CMK (cell line): ENCODE data around the gene YJEFN3.

Experiments used
- DNase-seq: peaks from one replicate; pipeline ENCODE4 v3.0.0-alpha.2; 2010; ENCODE audit warnings: low read depth

The YJEFN3 gene

GRCh38 chr19:19524053-19524452 lies 4.7 kb upstream of the YJEFN3 start:
- DNase-seq: no peak

- no peak for DNase-seq
Observed at GRCh38 chr19:19525611-19526380, 2.9 kb upstream of the YJEFN3 start.

- no peak for DNase-seq
Observed at GRCh38 chr19:19526581-19527370, 1.9 kb upstream of the YJEFN3 start.

GRCh38 chr19:19527371-19527656 lies 1.4 kb upstream of the YJEFN3 start:
- DNase-seq: no peak

GRCh38 chr19:19527674-19528625 lies 761 bp upstream of the YJEFN3 start:
- DNase-seq: no peak

GRCh38 chr19:19529783-19530422 lies 1.2 kb downstream of the YJEFN3 start:
- DNase-seq: no peak

- no peak for DNase-seq
Observed at GRCh38 chr19:19530423-19530804, 1.7 kb downstream of the YJEFN3 start.

- no peak for DNase-seq
Observed at GRCh38 chr19:19530889-19531288, 2.2 kb downstream of the YJEFN3 start.

- no peak for DNase-seq
Observed at GRCh38 chr19:19531951-19532805, 3.5 kb downstream of the YJEFN3 start.

- DNase-seq: no peak
Observed at GRCh38 chr19:19532806-19533701, 4.3 kb downstream of the YJEFN3 start.

GRCh38 chr19:19533841-19534240 lies 5.1 kb downstream of the YJEFN3 start:
- DNase-seq: no peak

- no peak for DNase-seq
Observed at GRCh38 chr19:19534556-19535265, 6.0 kb downstream of the YJEFN3 start.

- DNase-seq: no peak
Observed at GRCh38 chr19:19535311-19536191, 6.8 kb downstream of the YJEFN3 start.

- DNase-seq: no peak
Observed at GRCh38 chr19:19537075-19538048, 8.7 kb downstream of the YJEFN3 start.

GRCh38 chr19:19538061-19538784 lies 9.5 kb downstream of the YJEFN3 start, which contains the start of gene CILP2:
Gene CILP2, plus strand, starts transcription at chr19:19538265. Its CDS starts 85 bp downstream, at chr19:19538350.
- no peak for DNase-seq

- DNase-seq: no peak
Observed at GRCh38 chr19:19538785-19539166, 10.1 kb downstream of the YJEFN3 start.
